H1 (cell line): Measurements from ENCODE around the gene MYLK. TPM values are rescaled to one million over a fixed set of nuclear protein-coding genes. Genes with fewer than 3 reads are reported as not detected.

Experiments
- SP2 ChIP-seq: IDR thresholded peaks from 2 replicates; pipeline ENCODE4 v1.6.1; 2012; ENCODE audit warnings: mild to moderate bottlenecking, low read length, inconsistent platforms
- SUZ12 ChIP-seq: fragments of 200-600 bp; sonication (generic); IDR thresholded peaks from 2 replicates; pipeline ENCODE4 v1.6.1; 2012; ENCODE audit warnings: mild to moderate bottlenecking, inconsistent platforms, low read length, moderate library complexity, mixed read lengths
- TAF7 ChIP-seq: optimal IDR thresholded peaks from 2 replicates; pipeline ENCODE3; 2011; ENCODE audit warnings: low read depth, mild to moderate bottlenecking, inconsistent platforms, low read length, moderate library complexity, borderline replicate concordance
- YY1 ChIP-seq: IDR thresholded peaks from 2 replicates; pipeline ENCODE4 v1.6.1; 2011; ENCODE audit warnings: low read depth, mild to moderate bottlenecking, low read length
- polyA plus RNA-seq, 7 experiments: library from polyadenylated mRNA; depleted of rRNA in 3 of 7; stranded (reverse) in 5 of 7; unstranded in 2 of 7; fragments of >200 nt in 5 of 7; fragments of 200-250 nt in 2 of 7; gene quantifications; 1 replicate in 5 of 7; 2 replicates in 1 of 7; 4 replicates in 1 of 7; pipeline versions ENCODE4 v1.2.1 to v1.2.3, GENCODE V29; 2011 to 2013; ENCODE audit warnings: missing spikeins in 2 of 7, mixed read lengths in 2 of 7
- total RNA-seq: library from RNA; stranded (reverse); fragmentation: NEBNext Ultra II Directional; extraction: Animal tissue kit (Norgen Biotek cat#: 25700); gene quantifications from 2 replicates; pipeline ENCODE4 v1.2.1, GENCODE V29; 2021
- TF ChIP-seq, protein P1 (sequence below): IDR thresholded peaks from 2 replicates; pipeline ENCODE4 v1.6.1; 2011; ENCODE audit warnings: low read length, improper control_type of control experiment

MYLK gene
- total and polyA plus RNA-seq, 2 of the 8 experiments (the other 6 are each of a cell fraction or from before 2014, with no cell fraction given), result 11.6 to 21.3 TPM

DNA sequence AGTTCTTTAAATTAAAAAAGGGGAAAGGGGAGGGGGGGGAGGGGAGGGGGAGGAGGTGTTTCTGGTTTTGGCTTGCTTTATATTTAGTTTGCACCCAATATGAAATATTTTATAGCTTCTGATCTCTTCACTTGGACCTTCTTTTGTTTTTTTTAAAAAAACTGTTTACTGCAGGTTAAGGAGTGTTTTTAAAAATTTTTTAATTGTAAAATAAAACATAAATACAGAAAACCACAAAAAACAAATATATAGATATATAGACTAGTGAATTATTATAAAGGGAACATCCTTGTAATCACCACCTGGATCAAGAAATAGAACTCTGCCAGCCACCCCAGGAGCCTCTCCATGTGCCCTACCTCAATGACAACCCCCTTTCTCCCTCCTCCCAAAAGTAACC is 861 bp upstream of the MYLK start (continued):
- TF ChIP-seq, protein P1, sequence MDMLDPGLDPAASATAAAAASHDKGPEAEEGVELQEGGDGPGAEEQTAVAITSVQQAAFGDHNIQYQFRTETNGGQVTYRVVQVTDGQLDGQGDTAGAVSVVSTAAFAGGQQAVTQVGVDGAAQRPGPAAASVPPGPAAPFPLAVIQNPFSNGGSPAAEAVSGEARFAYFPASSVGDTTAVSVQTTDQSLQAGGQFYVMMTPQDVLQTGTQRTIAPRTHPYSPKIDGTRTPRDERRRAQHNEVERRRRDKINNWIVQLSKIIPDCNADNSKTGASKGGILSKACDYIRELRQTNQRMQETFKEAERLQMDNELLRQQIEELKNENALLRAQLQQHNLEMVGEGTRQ, result no peak
- TF ChIP-seq YY1, result no peak
- TF ChIP-seq TAF7, result no peak
- no peak for TF ChIP-seq SP2
- no peak for TF ChIP-seq SUZ12
